ENCODE data around the gene TBC1D10A.

TBC1D10A gene

DNA sequence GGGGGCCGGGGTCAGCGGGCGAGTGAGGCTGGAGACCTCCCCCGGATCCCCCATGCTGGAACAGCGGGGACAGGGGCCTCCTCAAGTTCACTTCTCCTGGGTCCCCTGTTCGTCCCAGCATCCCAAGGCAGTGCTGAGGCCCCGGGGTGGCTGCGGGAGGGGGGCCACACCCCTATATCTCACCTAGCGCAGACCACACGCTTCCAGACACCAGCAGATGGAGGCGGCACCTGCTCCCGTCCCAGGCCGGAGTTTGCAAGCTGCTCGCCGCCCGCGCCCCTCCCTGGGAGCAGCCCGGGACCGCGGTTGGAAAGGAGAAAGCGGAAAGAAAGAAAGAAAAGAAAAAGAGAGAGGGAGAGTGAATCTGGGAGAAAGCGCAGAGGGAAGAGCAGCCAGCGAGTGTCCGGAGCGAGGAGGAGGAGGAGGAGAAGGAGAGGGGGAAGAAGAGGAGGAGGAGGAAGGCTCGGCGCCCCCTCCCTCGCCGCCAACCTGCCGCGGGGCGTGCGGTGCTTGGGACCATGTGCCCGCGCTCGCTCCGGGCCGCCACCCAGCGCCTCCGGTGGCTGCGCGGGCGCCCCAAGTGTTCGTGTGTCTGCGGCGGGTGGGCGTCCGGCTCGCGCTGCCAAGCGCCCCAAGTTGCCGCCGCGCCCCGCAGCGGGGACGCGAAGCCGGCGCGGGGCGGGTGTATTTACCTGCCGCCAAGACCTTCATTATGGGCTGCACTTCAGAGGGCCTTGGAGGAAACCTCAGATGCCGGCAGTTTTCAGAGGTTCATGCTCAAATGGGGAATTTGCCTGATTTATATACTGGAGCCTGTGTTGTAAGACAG is 80.5 kb downstream of the TBC1D10A start, which contains the start of gene LIF:
Gene LIF (minus strand): TSS at position 775 of the 829 bp plus-strand sequence. CDS start 64 bp downstream, at position 711.
- ATAC-seq (ENCODE audit: low read depth), result peak; percentile 92

GRCh38 chr22:30245181-30245984 is 81.4 kb downstream of the TBC1D10A start:
- peaks cover 14% of the 10 kb centered on the region for H3K4me1 Mint-ChIP-seq
- ATAC-seq (ENCODE audit: low read depth) (no peak), DNase-seq (ENCODE audit: low spot score in 2 of 2) (no peak)
- peaks cover 23% of the 10 kb centered on the region for H3K27me3 Mint-ChIP-seq
- H3K27ac Mint-ChIP-seq, result no peak overlapping the region
- H3K9me3 Mint-ChIP-seq, result no peaks in the 10 kb centered on the region
- H3K4me3 Mint-ChIP-seq, result peak overlapping the region; percentile 88
- H3K36me3 Mint-ChIP-seq, result no peaks in the 10 kb centered on the region

More for the DNA sequence above, 80.5 kb downstream of the TBC1D10A start, which contains the start of gene LIF:
- no peaks in the 10 kb centered on the region for H3K36me3 Mint-ChIP-seq
- no peak within 1 kb of the TSS for H3K27ac Mint-ChIP-seq
- no peaks in the 10 kb centered on the region for H3K9me3 Mint-ChIP-seq
- peaks cover 7% of the 10 kb centered on the region for H3K4me1 Mint-ChIP-seq
- peaks cover 23% of the 10 kb centered on the region for H3K27me3 Mint-ChIP-seq
- H3K4me3 Mint-ChIP-seq, result peak within 1 kb of the TSS; percentile 88
- DNase-seq (ENCODE audit: low spot score in 2 of 2), result peak; percentile 33 to 39

GRCh38 chr22:30244641-30245040 is 82.1 kb downstream of the TBC1D10A start:
- DNase-seq (ENCODE audit: low spot score in 2 of 2), result no peak
- no peak overlapping the region for H3K27ac Mint-ChIP-seq
- no peaks in the 10 kb centered on the region for H3K9me3 Mint-ChIP-seq
- ATAC-seq (ENCODE audit: low read depth), result no peak
- no peaks in the 10 kb centered on the region for H3K36me3 Mint-ChIP-seq
- H3K27me3 Mint-ChIP-seq, result peaks cover 23% of the 10 kb centered on the region
- peaks cover 14% of the 10 kb centered on the region for H3K4me1 Mint-ChIP-seq
- H3K4me3 Mint-ChIP-seq, result peak overlapping the region; percentile 21

- Mint-ChIP-seq H3K27me3 (peaks cover 22% of the 10 kb centered on the region), H3K36me3 (no peaks in the 10 kb centered on the region), H3K4me3 (no peak overlapping the region), H3K9me3 (no peaks in the 10 kb centered on the region), H3K4me1 (peaks cover 14% of the 10 kb centered on the region), H3K27ac (no peak overlapping the region)
- ATAC-seq (ENCODE audit: low read depth), result no peak
- no peak for DNase-seq (ENCODE audit: low spot score in 2 of 2)
Measured at GRCh38 chr22:30244066-30244465, 82.7 kb downstream of the TBC1D10A start.

- Mint-ChIP-seq H3K27me3 (peaks cover 20% of the 10 kb centered on the region), H3K27ac (no peak overlapping the region), H3K36me3 (no peaks in the 10 kb centered on the region), H3K4me3 (no peak overlapping the region), H3K9me3 (no peaks in the 10 kb centered on the region), H3K4me1 (peaks cover 14% of the 10 kb centered on the region)
- ATAC-seq (ENCODE audit: low read depth) (no peak), DNase-seq (ENCODE audit: low spot score in 2 of 2) (no peak)
Measured at GRCh38 chr22:30243661-30244060, 83.1 kb downstream of the TBC1D10A start.

All from memory B cell (primary cell).